Dermis microvascular lymphatic vessel endothelial cell (primary cell): ENCODE data around the gene MPP4. TPM values are rescaled to one million over a fixed set of nuclear protein-coding genes. Genes with fewer than 3 reads are reported as not detected.
"Not testable (repeated sequence)": the region's sequence is repeated elsewhere in the genome, so short reads cannot be mapped to it uniquely, and the experiment has no call there.

Experiments
- DNase-seq, 2 donors: peaks; one replicate each; pipeline versions ENCODE4 v3.0.0 to v3.0.0-alpha.2; 2010; ENCODE audit warnings: low read depth in 2 of 2
- total RNA-seq: library from RNA; depleted of rRNA; stranded (reverse); fragments of >200 nt; gene quantifications from 2 replicates; pipeline ENCODE4 v1.2.1, GENCODE V29; 2014

The MPP4 gene
- total RNA-seq, 1 donor from 2014 or later: 1.5 TPM

GRCh38 chr2:201674298-201674697, 24.1 kb downstream of the MPP4 start:
- DNase-seq: no peak

GRCh38 chr2:201673546-201673945, 24.9 kb downstream of the MPP4 start:
- no peak for DNase-seq

DNA sequence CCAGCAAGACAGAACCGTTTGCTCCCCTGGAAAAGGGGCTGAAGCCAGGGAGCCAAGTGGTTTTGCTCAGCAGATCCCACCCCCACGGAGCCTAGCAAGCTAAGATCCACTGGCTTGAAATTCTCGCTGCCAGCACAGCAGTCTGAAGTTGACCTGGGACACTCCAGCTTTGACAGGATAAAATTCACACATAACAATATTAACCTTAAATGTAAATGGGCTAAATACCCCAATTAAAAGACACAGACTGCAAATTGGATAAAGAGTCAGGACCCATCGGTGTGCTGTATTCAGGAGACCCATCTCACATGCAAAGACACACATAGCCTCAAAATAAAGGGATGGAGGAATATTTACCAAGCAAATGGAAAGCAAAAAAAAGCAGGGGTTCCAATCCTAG, 27.2 kb downstream of the MPP4 start:
- not testable (repeated sequence) for DNase-seq

DNA sequence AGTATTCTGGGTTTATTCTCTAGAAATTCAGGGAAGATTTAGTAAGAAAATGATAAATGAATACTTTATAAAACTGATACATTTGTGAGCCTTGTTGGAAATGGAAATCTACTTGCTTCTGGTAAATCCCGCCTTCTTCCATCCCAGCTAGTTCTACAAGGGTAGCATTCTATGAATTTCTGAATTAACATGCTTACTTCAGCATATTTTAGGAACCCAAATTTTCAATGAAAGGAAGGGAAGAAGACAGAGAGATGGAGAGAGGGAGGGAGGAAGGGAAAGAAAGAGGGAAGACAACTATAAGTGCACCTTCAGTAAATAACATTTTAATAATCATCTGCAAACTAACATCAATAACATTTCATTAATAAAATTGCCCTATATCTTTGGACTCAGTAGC, 28.6 kb downstream of the MPP4 start:
- no peak for DNase-seq

DNA sequence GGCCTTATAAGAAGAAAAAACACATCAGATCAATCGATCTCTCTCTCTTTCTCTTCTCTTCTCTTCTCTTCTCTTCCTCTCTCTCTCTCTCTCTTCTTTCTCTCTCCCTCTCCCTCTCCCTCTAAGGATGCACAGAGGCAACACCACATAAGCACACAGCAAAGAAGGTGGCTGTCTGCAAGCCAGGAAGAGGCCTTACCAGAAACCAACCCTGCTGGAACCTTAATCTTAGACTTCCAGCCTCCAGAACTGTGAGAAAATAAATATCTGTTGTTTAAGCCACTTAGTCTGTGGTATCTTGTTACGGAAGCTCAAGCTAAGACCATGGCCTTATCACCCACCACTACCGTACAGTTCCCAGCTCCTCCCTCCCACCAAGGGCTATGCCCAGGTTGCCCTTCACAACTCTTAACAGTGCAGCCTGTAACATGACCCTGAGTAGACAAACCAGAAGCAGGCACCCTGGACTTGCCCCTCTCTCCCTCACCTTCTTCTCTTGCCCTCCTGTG, 30.0 kb downstream of the MPP4 start:
- no peak for DNase-seq

DNA sequence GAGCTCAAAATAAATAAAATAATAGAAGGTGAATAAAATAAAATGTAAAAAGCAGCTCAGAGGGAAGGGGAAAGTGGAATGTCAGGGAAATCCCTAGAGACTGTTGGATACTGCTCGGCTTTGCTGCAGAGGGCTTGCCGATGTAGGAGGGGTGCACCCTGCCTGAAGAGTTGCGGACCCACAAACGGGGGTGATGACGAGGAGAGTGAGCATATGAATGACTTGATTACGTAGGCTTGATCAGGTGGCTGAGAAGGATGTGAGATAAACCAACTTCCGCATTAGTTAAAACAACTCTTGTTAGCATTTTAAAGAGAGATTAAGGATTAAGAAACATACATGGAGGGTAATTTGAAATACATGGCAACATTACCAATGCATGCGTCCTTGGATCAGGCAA, 34.1 kb downstream of the MPP4 start:
- no peak for DNase-seq

GRCh38 chr2:201661366-201661765, 37.1 kb downstream of the MPP4 start:
- no peak for DNase-seq

DNA sequence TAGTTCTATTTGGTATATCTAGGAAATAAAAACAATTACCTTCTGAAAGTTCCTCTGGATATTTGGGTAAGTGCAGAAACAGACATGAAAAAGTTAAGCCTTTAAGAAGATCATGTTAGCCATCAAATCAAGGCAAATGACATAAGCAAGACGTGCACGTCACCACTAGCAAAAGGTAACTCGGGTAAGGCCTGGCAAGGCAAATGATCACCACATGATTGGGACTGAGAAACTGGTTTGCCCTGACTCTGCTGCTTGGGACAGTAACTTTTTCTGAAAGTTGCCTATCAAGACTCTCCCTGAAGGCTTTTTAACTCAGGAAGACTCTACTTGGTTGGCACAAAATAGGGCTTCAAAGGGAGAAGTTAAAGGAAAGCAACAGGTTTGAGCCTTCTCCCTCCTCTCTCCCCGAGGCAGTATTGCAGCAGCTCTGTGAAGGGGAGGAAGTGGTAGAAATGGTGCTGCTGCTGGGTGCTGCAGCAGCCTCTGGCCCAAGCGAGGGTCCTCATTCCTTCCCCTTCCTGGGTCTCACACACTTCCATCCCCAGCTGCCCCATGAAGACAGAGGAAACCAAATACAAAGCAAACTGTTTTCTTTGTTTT, 38.0 kb downstream of the MPP4 start:
- no peak for DNase-seq

- no peak for DNase-seq
Observed at GRCh38 chr2:201656740-201657139, 41.7 kb downstream of the MPP4 start.

DNA sequence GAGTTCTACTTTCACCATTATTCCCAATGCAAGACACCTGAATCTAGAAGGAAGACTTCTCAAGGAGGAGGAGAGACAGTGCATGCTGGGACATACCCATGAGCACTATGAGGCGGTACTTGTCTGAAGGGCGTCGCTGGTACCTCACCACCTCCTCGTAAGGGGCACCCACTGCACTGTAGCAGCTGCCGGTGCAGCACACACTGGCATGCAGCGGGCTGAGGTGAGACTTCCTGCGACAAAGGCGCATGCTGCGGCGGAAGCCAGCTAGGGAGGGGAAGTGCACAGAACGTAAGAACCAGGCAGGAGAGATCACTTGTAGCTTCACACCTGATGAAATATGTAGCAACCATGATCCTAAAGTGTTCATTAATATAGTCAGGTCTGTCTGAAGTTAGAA, 42.3 kb downstream of the MPP4 start:
- no peak for DNase-seq

DNA sequence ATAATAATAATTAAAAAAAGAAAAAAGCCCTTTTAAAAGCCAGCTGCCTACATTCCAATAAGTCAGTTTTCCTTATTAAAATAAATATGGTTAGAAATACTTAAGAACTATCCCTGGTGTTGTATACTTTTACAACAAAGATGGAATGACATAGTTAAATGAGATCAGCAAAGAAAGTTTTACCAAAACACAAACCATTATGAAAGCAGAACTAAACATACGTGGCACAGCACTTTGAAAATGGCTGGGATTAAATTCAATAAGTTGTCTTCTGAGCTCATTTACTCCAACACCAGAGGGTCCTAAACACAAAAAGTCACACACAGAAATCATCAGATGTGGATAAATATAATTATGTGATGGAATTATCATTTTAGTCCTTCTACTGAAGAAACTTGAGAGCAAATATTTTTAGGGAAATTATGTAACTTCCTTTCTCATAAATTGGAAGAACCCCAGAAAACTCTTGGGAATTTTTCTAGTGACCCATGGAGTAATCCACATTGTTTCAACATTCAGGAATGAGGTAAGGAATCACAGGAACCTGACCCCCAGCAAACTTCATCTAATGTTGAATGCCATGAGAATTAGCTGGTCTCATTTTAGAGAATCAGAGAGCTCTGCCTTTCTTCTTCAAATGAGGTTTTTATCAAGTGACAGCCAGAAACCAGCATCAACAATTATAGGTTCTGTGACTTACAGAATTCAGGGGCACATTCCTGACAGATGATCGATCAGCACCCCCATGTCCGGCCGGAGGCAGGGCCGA, 43.6 kb downstream of the MPP4 start:
- DNase-seq: peak in 1 of 2 donors; percentile 79

DNA sequence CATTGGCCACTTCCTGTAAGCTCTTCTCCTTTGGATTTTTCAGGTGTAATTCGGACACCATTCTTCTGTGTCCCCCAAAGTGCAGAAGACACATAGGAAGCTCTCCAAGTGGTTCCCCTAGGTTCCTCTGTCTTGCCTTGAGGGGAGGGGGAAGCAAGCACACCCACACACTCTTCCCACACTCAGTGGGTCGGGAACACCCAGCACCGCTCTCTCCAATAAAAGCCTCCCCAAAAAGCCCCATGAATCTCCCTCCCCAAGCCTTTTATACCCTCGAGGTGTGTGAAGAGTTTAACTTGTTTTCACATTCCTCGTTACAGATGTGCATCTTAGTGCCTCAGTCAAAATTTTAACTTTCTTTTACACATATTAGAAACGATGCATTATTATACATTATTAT, 45.2 kb downstream of the MPP4 start:
- no peak for DNase-seq

DNA sequence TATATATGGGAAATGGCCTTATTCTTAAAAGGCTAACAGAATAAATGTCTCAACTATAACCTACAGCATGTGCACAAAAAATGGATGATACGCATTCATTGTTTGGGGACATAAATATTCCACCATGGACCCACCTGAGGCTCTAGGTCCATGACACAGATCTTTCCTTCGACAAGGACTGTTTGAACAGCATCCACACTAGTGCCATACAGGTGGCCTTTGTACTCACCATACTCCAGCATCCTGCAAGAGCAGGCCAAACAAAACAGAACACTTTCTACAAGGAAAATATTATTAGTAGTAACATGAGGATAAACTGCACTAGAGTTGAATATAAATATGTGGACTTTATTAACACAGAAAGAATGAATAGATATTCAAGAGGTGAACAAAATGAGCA, 49.0 kb downstream of the MPP4 start:
- DNase-seq: no peak

- DNase-seq: no peak
Observed at GRCh38 chr2:201647431-201647830, 51.0 kb downstream of the MPP4 start.

GRCh38 chr2:201644001-201644400, 54.4 kb downstream of the MPP4 start:
- DNase-seq: no peak

GRCh38 chr2:201643216-201643890, 55.1 kb downstream of the MPP4 start, which contains the start of gene TMEM237:
TSS of gene TMEM237 (minus strand) at chr2:201643503. CDS start at chr2:201643400, 103 bp downstream.
- DNase-seq: peak in 1 of 2 donors; percentile 66

GRCh38 chr2:201642579-201643215, 55.7 kb downstream of the MPP4 start:
- DNase-seq: peak; percentile 52 to 82

DNA sequence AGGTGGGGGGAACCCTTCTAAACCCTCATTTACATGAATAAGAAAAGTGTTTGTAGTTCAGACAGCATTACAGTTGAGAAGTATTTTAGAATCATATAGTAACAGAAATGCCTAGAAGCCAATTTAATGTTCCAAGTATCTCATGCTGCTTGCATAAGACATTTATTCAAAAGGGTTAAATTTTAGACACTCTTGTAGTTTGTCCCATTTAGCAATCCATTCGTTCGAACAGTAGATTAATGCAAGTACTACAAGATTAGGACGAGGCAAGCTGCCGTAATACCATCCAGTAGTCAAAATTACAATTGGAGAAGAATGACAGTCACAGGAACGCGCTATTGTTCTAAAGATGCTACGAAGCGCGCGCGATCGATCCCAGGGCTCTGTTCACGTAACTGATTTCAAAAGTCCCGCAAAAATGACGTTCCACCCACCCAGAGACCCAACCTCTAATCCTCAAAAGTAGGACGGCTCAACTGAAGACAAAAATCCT, 56.3 kb downstream of the MPP4 start:
- peak in 1 of 2 donors; percentile 27 for DNase-seq

- DNase-seq: no peak
Observed at GRCh38 chr2:201639205-201639604, 59.2 kb downstream of the MPP4 start.

- DNase-seq: no peak
Observed at GRCh38 chr2:201638326-201638725, 60.1 kb downstream of the MPP4 start.

DNA sequence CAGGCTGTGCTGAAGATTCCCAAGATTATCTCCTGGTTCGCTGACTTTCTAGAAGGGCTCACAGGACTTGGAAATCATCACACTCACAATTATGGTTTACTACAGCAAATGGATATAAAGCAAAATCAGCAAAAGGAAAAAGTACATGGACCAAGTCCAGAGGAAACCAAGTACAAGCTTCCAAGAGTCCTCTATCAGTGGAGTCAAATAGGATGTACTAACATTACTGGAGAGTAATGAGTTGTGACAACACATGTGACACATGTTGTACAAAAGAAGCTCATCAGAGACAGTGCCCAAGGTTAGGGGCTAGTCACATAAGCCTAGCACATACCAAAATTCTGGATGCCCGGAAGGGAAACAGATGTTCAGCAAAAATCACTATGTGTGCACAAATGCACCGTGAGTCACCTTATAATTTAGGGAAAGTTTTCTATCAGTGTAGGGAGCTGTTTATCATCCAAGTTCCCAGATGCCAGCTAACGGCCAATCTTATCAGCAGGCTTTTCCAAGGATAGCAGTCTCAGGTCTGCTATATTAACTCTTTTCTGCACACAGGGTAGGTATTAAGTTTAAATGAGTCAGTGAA, 64.7 kb downstream of the MPP4 start:
- DNase-seq: no peak
